ENCODE data around the gene CYB561A3.
A peak's percentile ranks its signal among the peaks of the same experiment; 100 is the strongest.

The CYB561A3 gene

GRCh38 chr11:61336171-61336935 is 25.3 kb downstream of the CYB561A3 start:
- H3K4me3 ChIP-seq, result no peak overlapping the region
- no peaks in the 10 kb centered on the region; the same call in 1 of the 2 replicates for H3K36me3 ChIP-seq (ENCODE audit: insufficient read depth, low read length)
- TF ChIP-seq FOXP2 (optimal IDR thresholded peaks at IDR 0.05; ENCODE audit: control extremely low read depth, extremely low read length, insufficient read depth) (no peak), EZH2 (IDR thresholded peaks at IDR 0.05) (no peak), POLR2AphosphoS5 (IDR thresholded peaks at IDR 0.05; ENCODE audit: borderline replicate concordance, low read depth, low read length) (no peak)
- no peaks in the 10 kb centered on the region for H3K9me3 ChIP-seq (ENCODE audit: low read depth, low read length)
- H3K27ac ChIP-seq, result no peak overlapping the region
- H3K9ac ChIP-seq (ENCODE audit: insufficient read length), result peak overlapping the region; percentile 16
- no peak for DNase-seq (ENCODE audit: low read depth, low spot score)

GRCh38 chr11:61335355-61335710 is 26.3 kb downstream of the CYB561A3 start:
- TF ChIP-seq EZH2 (IDR thresholded peaks at IDR 0.05), result no peak
- H3K9me3 ChIP-seq (ENCODE audit: low read depth, low read length), result no peaks in the 10 kb centered on the region
- H3K36me3 ChIP-seq (ENCODE audit: insufficient read depth, low read length), result no peaks in the 10 kb centered on the region; the same call in 1 of the 2 replicates
- H3K4me3 ChIP-seq, result no peak overlapping the region
- no peak overlapping the region for H3K9ac ChIP-seq (ENCODE audit: insufficient read length)
- no peak overlapping the region for H3K27ac ChIP-seq
- no peak for DNase-seq (ENCODE audit: low read depth, low spot score)

- no peak overlapping the region for H3K4me3 ChIP-seq
- H3K9me3 ChIP-seq (ENCODE audit: low read depth, low read length), result no peaks in the 10 kb centered on the region
- no peak for DNase-seq (ENCODE audit: low read depth, low spot score)
- H3K9ac ChIP-seq (ENCODE audit: insufficient read length), result peak overlapping the region; percentile 100
- H3K27ac ChIP-seq, result no peak overlapping the region; the same call in 1 of the 2 replicates
- H3K36me3 ChIP-seq (ENCODE audit: insufficient read depth, low read length), result peaks cover 6% of the 10 kb centered on the region; the same call in 1 of the 2 replicates
- no peak for TF ChIP-seq POLR2AphosphoS5 (IDR thresholded peaks at IDR 0.05; ENCODE audit: borderline replicate concordance, low read depth, low read length)
- no peak for TF ChIP-seq FOXP2 (optimal IDR thresholded peaks at IDR 0.05; ENCODE audit: control extremely low read depth, extremely low read length, insufficient read depth)
- no peak for TF ChIP-seq EZH2 (IDR thresholded peaks at IDR 0.05)
Observed at GRCh38 chr11:61334434-61335354, 27.0 kb downstream of the CYB561A3 start.

- Histone ChIP-seq H3K9me3 (ENCODE audit: low read depth, low read length) (no peaks in the 10 kb centered on the region), H3K9ac (ENCODE audit: insufficient read length) (peak overlapping the region; percentile 100), H3K27ac (peak overlapping the region; percentile 90), H3K36me3 (ENCODE audit: insufficient read depth, low read length) (peaks cover 15% of the 10 kb centered on the region), H3K4me3 (peak overlapping the region; percentile 99)
- TF ChIP-seq FOXP2 (optimal IDR thresholded peaks at IDR 0.05; ENCODE audit: control extremely low read depth, extremely low read length, insufficient read depth), result no peak
- peak; percentile 31; the same call in 1 of the 2 replicates for TF ChIP-seq POLR2AphosphoS5 (IDR thresholded peaks at IDR 0.05; ENCODE audit: borderline replicate concordance, low read depth, low read length)
- no peak for DNase-seq (ENCODE audit: low read depth, low spot score)
Observed at GRCh38 chr11:61333550-61334433, 27.9 kb downstream of the CYB561A3 start.

- H3K27ac ChIP-seq, result peak within 1 kb of the TSS; percentile 90
- TF ChIP-seq FOXP2 (optimal IDR thresholded peaks at IDR 0.05; ENCODE audit: control extremely low read depth, extremely low read length, insufficient read depth) (peak; percentile 67), POLR2AphosphoS5 (IDR thresholded peaks at IDR 0.05; ENCODE audit: borderline replicate concordance, low read depth, low read length) (peak; percentile 97), EZH2 (IDR thresholded peaks at IDR 0.05) (no peak)
Observed at GRCh38 chr11:61332797-61333549, 28.7 kb downstream of the CYB561A3 start, which contains the start of the genes DDB1 and TKFC. DDB1 (minus strand) TSS chr11:61333105; CDS start chr11:61332968, 137 bp downstream. TKFC (plus strand) TSS chr11:61333228; CDS start chr11:61334729, 1,501 bp downstream.

GRCh38 chr11:61332281-61332796 is 29.3 kb downstream of the CYB561A3 start:
- Histone ChIP-seq H3K9me3 (ENCODE audit: low read depth, low read length) (no peaks in the 10 kb centered on the region), H3K9ac (ENCODE audit: insufficient read length) (peak overlapping the region; percentile 100), H3K36me3 (ENCODE audit: insufficient read depth, low read length) (peaks cover 27% of the 10 kb centered on the region), H3K4me3 (peak overlapping the region; percentile 99), H3K27ac (peak overlapping the region; percentile 79; the same call in 1 of the 2 replicates)
- no peak for TF ChIP-seq POLR2AphosphoS5 (IDR thresholded peaks at IDR 0.05; ENCODE audit: borderline replicate concordance, low read depth, low read length)
- TF ChIP-seq EZH2 (IDR thresholded peaks at IDR 0.05), result no peak
- no peak for TF ChIP-seq FOXP2 (optimal IDR thresholded peaks at IDR 0.05; ENCODE audit: control extremely low read depth, extremely low read length, insufficient read depth)
- no peak for DNase-seq (ENCODE audit: low read depth, low spot score)

More at GRCh38 chr11:61332797-61333549, 28.7 kb downstream of the CYB561A3 start, which contains the start of the genes DDB1 and TKFC:
- H3K4me3 ChIP-seq, result peak within 1 kb of the TSS; percentile 99
- DNase-seq (ENCODE audit: low read depth, low spot score), result peak; percentile 61
- H3K9ac ChIP-seq (ENCODE audit: insufficient read length), result peak within 1 kb of the TSS; percentile 100
- peaks cover 20% of the 10 kb centered on the region for H3K36me3 ChIP-seq (ENCODE audit: insufficient read depth, low read length)
- H3K9me3 ChIP-seq (ENCODE audit: low read depth, low read length), result no peaks in the 10 kb centered on the region

GRCh38 chr11:61331651-61332050 is 30.0 kb downstream of the CYB561A3 start:
- Histone ChIP-seq H3K9ac (ENCODE audit: insufficient read length) (peak overlapping the region; percentile 100), H3K9me3 (ENCODE audit: low read depth, low read length) (no peaks in the 10 kb centered on the region), H3K4me3 (peak overlapping the region; percentile 99), H3K27ac (no peak overlapping the region), H3K36me3 (ENCODE audit: insufficient read depth, low read length) (peaks cover 33% of the 10 kb centered on the region)
- DNase-seq (ENCODE audit: low read depth, low spot score), result no peak
- no peak for TF ChIP-seq POLR2AphosphoS5 (IDR thresholded peaks at IDR 0.05; ENCODE audit: borderline replicate concordance, low read depth, low read length)
- no peak for TF ChIP-seq FOXP2 (optimal IDR thresholded peaks at IDR 0.05; ENCODE audit: control extremely low read depth, extremely low read length, insufficient read depth)
- TF ChIP-seq EZH2 (IDR thresholded peaks at IDR 0.05), result no peak
